GM12878 (cell line): Measurements from ENCODE around the gene POLR3A. TPM values are rescaled to one million over a fixed set of nuclear protein-coding genes. Genes with fewer than 3 reads are reported as not detected.

ENCODE experiments used
- ATAC-seq: fragments of 200-7000 bp; cut with Tn5 transposase; 3 replicates; pipeline ENCODE4 v1.9.1; 2020; ENCODE audit warnings: mild to moderate bottlenecking, moderate library complexity
- BruUV-seq: library from RNA; stranded (reverse); fragments of 400-500 nt; replicated peaks from 2 replicates; lab custom pipeline; 2021; lab: Mats Ljungman, UMichigan
- CTCF ChIA-PET: fragments of 300-600 bp; sonication (Branson Sonifier 250); formaldehyde crosslinking; extraction: SDS; loops from one replicate; lab custom pipeline; 2021; ENCODE audit warnings: inconsistent platforms; lab: Yijun Ruan, JAX
- POLR2A ChIA-PET: fragments of 350-600 bp; formaldehyde crosslinking; extraction: SDS; loops from one replicate; lab custom pipeline; 2021; ENCODE audit warnings: inconsistent platforms; lab: Charles Lee
- RAD21 ChIA-PET: fragments of 300-600 bp; sonication (Branson Sonifier 250); formaldehyde crosslinking; loops from one replicate; lab custom pipeline; 2023; ENCODE audit warnings: antibody characterized with exemption; ENCODE audit not compliant: unreplicated experiment; lab: Charles Lee
- SMC1A ChIA-PET: fragments of 300-600 bp; sonication (Branson Sonifier 250); formaldehyde crosslinking; loops from one replicate; lab custom pipeline; 2023; ENCODE audit not compliant: unreplicated experiment, uncharacterized antibody; lab: Charles Lee
- DNase-seq: peaks from one replicate; pipeline ENCODE4 v3.0.0-alpha.2; 2011; ENCODE audit warnings: low read depth, low spot score
- FAIRE-seq: peaks from 3 replicates; lab custom pipeline; 2011; peaks lifted over from hg19 to GRCh38; lab: Jason Lieb, UNC
- H2AFZ ChIP-seq: 2 replicates; pipeline ENCODE4 v1.6.0; 2011; ENCODE audit warnings: low read depth, low read length, control low read depth; ENCODE audit not compliant: control insufficient read depth
- H3K27ac ChIP-seq: 2 replicates; pipeline ENCODE4 v1.5.1; 2011; ENCODE audit warnings: control low read depth; ENCODE audit not compliant: control insufficient read depth, insufficient read depth
- H3K27me3 ChIP-seq, 2 experiments: replicated peaks in 1 of 2; 2 replicates each; pipeline versions ENCODE4 v1.6.0 to v1.6.1; 2011; ENCODE audit warnings: low read length in 1 of 2; ENCODE audit not compliant: control insufficient read depth in 2 of 2, insufficient read depth in 2 of 2
- H3K36me3 ChIP-seq, 2 experiments: 2 replicates each; pipeline ENCODE4 v1.5.1; 2011; ENCODE audit warnings: low read length in 1 of 2; ENCODE audit not compliant: control insufficient read depth in 2 of 2, insufficient read depth in 2 of 2
- H3K4me1 ChIP-seq: 2 replicates; pipeline ENCODE4 v1.6.1; 2011; ENCODE audit warnings: mild to moderate bottlenecking, low read length, moderate library complexity, mixed read lengths; ENCODE audit not compliant: control insufficient read depth, insufficient read depth
- H3K4me2 ChIP-seq: 2 replicates; pipeline ENCODE4 v1.6.0; 2011; ENCODE audit warnings: control low read depth; ENCODE audit not compliant: control insufficient read depth, insufficient read depth
- H3K4me3 ChIP-seq: fragments of 200-600 bp; sonication (generic); 2 replicates; pipeline ENCODE4 v1.5.1; 2016
- H3K79me2 ChIP-seq: 2 replicates; pipeline ENCODE4 v1.6.0; 2011; ENCODE audit warnings: low read length; ENCODE audit not compliant: control insufficient read depth, insufficient read depth
- H3K9ac ChIP-seq: 2 replicates; pipeline ENCODE4 v1.8.0; 2011; ENCODE audit warnings: low read length, control low read depth, mixed read lengths; ENCODE audit not compliant: control insufficient read depth, insufficient read depth
- H3K9me3 ChIP-seq: replicated peaks from 3 replicates; pipeline ENCODE4 v1.5.1; 2011; ENCODE audit warnings: mild to moderate bottlenecking, low read length; ENCODE audit not compliant: control insufficient read depth, insufficient read depth
- H4K20me1 ChIP-seq: 2 replicates; pipeline ENCODE4 v1.6.0; 2011; ENCODE audit not compliant: control insufficient read depth, insufficient read depth
- CBX5 ChIP-seq: sonication (generic); IDR thresholded peaks from 2 replicates; pipeline ENCODE4 v1.6.1; 2016; ENCODE audit warnings: low read depth, moderate library complexity, mild to moderate bottlenecking, inconsistent platforms
- E4F1 ChIP-seq: fragments of 450-650 bp; IDR thresholded peaks from 2 replicates; pipeline ENCODE4 v1.6.1; 2018; ENCODE audit warnings: borderline replicate concordance, mild to moderate bottlenecking; ENCODE audit not compliant: partially characterized antibody
- EZH2 ChIP-seq: IDR thresholded peaks from 2 replicates; pipeline ENCODE4 v1.6.1; 2012; ENCODE audit warnings: low read depth, mild to moderate bottlenecking, control low read depth, inconsistent platforms, low read length, borderline replicate concordance; ENCODE audit not compliant: control insufficient read depth
- FOXM1 ChIP-seq: IDR thresholded peaks from 2 replicates; pipeline ENCODE4 v1.6.1; 2012; ENCODE audit warnings: low read depth, mild to moderate bottlenecking, inconsistent platforms, low read length, moderate library complexity
- IKZF2 ChIP-seq, 2 experiments: fragments of 450-650 bp; IDR thresholded peaks; 2 replicates each; pipeline ENCODE4 v1.6.1; 2017; ENCODE audit warnings: mild to moderate bottlenecking in 2 of 2, moderate library complexity in 2 of 2
- MTA3 ChIP-seq: IDR thresholded peaks from 2 replicates; pipeline ENCODE4 v1.6.1; 2012; ENCODE audit warnings: low read length, inconsistent platforms, borderline replicate concordance
- NR2C1 ChIP-seq: fragments of 450-650 bp; IDR thresholded peaks from 2 replicates; pipeline ENCODE4 v1.6.1; 2017; ENCODE audit warnings: antibody characterized with exemption, mild to moderate bottlenecking, moderate library complexity
- NR2C2 ChIP-seq: IDR thresholded peaks from 2 replicates; pipeline ENCODE4 v1.6.1; 2011; ENCODE audit warnings: borderline replicate concordance, low read depth; ENCODE audit not compliant: control insufficient read depth, insufficient read length
- STAT1 ChIP-seq: fragments of 450-650 bp; conservative IDR thresholded peaks from 2 replicates; pipeline ENCODE4 v1.6.1; 2014; ENCODE audit warnings: antibody characterized with exemption, mild to moderate bottlenecking
- WGBS: methylation state at CpG from one replicate; pipeline ENCODE4 v1.1.6; 2016; ENCODE audit warnings: low lambda C conversion rate; ENCODE audit not compliant: insufficient replicate concordance, insufficient coverage; ENCODE audit errors: missing lambda C conversion rate; 5-methylcytosine and 5-hydroxymethylcytosine counted together
- in situ Hi-C: fragments of 300-500 bp; cut with MboI; formaldehyde crosslinking; loops from 9 replicates; pipeline ENCODE4 v1.14.3; 2018; ENCODE audit warnings: mixed read lengths
- intact Hi-C: fragments of 100-400 bp; cut with micrococcal nuclease; formaldehyde crosslinking; loops from one replicate; pipeline ENCODE4 v1.14.2; 2022; ENCODE audit not compliant: unreplicated experiment
- polyA plus RNA-seq, 11 experiments: library from polyadenylated mRNA; depleted of rRNA in 4 of 11; unstranded in 6 of 11; stranded (reverse) in 5 of 11; fragments of >200 nt; fragmentation: Nextera tagmentation in 4 of 11; fragmentation: Illumina TruSeq in 1 of 11; extraction: Ambion mirVana in 4 of 11; extraction: Trizol in 1 of 11; gene quantifications; 1 replicate in 1 of 11; 2 replicates in 10 of 11; pipeline versions ENCODE4 v1.2.1 to v1.2.3, GENCODE V29; 2011 to 2016; ENCODE audit warnings: inconsistent platforms in 2 of 11, missing spikeins in 2 of 11, low read depth in 1 of 11
- total RNA-seq, 4 experiments: library from RNA; depleted of rRNA in 3 of 4; stranded (reverse); fragments of >200 nt in 3 of 4; fragmentation: Illumina TruSeq in 1 of 4; extraction: Trizol in 1 of 4; gene quantifications; 2 replicates each; pipeline versions ENCODE4 v1.2.1 to v1.2.3, GENCODE V29; 2013 to 2021
- TF ChIP-seq, protein P1 (sequence below): IDR thresholded peaks from 2 replicates; pipeline ENCODE4 v1.6.1; 2011; ENCODE audit warnings: low read depth, mild to moderate bottlenecking, low read length, moderate library complexity, borderline replicate concordance; ENCODE audit errors: extremely low read depth
- TF ChIP-seq, protein P2 (sequence below): fragments of 450-650 bp; IDR thresholded peaks from 2 replicates; pipeline ENCODE4 v1.6.1; 2017; ENCODE audit warnings: mild to moderate bottlenecking, moderate library complexity
- TF ChIP-seq, protein P3 (sequence below): fragments of 450-650 bp; conservative IDR thresholded peaks from 2 replicates; pipeline ENCODE4 v1.6.1; 2017; ENCODE audit warnings: mild to moderate bottlenecking, moderate library complexity

The POLR3A gene
- total and polyA plus RNA-seq, 10 of the 15 experiments (the other 5 are each of a cell fraction or from before 2014, with no cell fraction given) = 5.4 to 20.4 (median 14.4) TPM

GRCh38 chr10:78046711-78047269 lies 17.5 kb upstream of the POLR3A start:
- no peak overlapping the region for H3K4me3 ChIP-seq
- ChIA-PET SMC1A (interaction anchor here (0.5 to 5.6 kb wide), 10 partner anchors 10 to 1148 kb away, joined by 3 to 21 read pairs (median 3); no protein-coding TSS in a partner anchor), CTCF (interaction anchor here (0.6 to 4.4 kb wide), 31 partner anchors 9 to 1469 kb away, joined by 3 to 42 read pairs (median 4); partner anchors contain the start of gene POLR3A), RAD21 (interaction anchor here (0.6 to 3.6 kb wide), 10 partner anchors 10 to 1149 kb away, joined by 3 to 34 read pairs (median 4); partner anchors contain the start of genes POLR3A and RPS24), POLR2A (interaction anchor here (1.0 kb wide), 1 partner anchor 10 kb away, joined by 4 read pairs; no protein-coding TSS in a partner anchor)
- peaks cover 6 to 9% of the 10 kb centered on the region in 2 experiments for H3K36me3 ChIP-seq
- intact Hi-C loops (loop anchor here (1.0 to 5.0 kb wide), 4 partner anchors 256 to 1149 kb away; no protein-coding TSS in a partner anchor), in situ Hi-C loops (loop anchor here (5.0 kb wide), 1 partner anchor 1146 kb away; no protein-coding TSS in a partner anchor)
- ATAC-seq (no peak), DNase-seq (no peak), FAIRE-seq (no peak)
- no peak overlapping the region for H3K4me2 ChIP-seq
- H4K20me1 ChIP-seq = peaks cover 8% of the 10 kb centered on the region
- no peak overlapping the region for H2AFZ ChIP-seq
- no peak overlapping the region for H3K9ac ChIP-seq
- peaks cover 17% of the 10 kb centered on the region for H3K4me1 ChIP-seq
- H3K9me3 ChIP-seq = no peaks in the 10 kb centered on the region
- 36% methylated on average over 10 of the region's 10 CpGs for WGBS
- no peaks in the 10 kb centered on the region for H3K27me3 ChIP-seq
- BruUV-seq = no TSS peak
- no peaks in the 10 kb centered on the region; the same call in 1 of the 2 replicates for H3K79me2 ChIP-seq
- no peak overlapping the region for H3K27ac ChIP-seq
- TF ChIP-seq, protein P1, sequence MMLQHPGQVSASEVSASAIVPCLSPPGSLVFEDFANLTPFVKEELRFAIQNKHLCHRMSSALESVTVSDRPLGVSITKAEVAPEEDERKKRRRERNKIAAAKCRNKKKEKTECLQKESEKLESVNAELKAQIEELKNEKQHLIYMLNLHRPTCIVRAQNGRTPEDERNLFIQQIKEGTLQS = no peak
- no peak for TF ChIP-seq E4F1
- no peak for TF ChIP-seq NR2C2
- no peak for TF ChIP-seq CBX5
- TF ChIP-seq NR2C1 = no peak
- no peak for TF ChIP-seq MTA3
- TF ChIP-seq STAT1 = no peak
- TF ChIP-seq, protein P2, sequence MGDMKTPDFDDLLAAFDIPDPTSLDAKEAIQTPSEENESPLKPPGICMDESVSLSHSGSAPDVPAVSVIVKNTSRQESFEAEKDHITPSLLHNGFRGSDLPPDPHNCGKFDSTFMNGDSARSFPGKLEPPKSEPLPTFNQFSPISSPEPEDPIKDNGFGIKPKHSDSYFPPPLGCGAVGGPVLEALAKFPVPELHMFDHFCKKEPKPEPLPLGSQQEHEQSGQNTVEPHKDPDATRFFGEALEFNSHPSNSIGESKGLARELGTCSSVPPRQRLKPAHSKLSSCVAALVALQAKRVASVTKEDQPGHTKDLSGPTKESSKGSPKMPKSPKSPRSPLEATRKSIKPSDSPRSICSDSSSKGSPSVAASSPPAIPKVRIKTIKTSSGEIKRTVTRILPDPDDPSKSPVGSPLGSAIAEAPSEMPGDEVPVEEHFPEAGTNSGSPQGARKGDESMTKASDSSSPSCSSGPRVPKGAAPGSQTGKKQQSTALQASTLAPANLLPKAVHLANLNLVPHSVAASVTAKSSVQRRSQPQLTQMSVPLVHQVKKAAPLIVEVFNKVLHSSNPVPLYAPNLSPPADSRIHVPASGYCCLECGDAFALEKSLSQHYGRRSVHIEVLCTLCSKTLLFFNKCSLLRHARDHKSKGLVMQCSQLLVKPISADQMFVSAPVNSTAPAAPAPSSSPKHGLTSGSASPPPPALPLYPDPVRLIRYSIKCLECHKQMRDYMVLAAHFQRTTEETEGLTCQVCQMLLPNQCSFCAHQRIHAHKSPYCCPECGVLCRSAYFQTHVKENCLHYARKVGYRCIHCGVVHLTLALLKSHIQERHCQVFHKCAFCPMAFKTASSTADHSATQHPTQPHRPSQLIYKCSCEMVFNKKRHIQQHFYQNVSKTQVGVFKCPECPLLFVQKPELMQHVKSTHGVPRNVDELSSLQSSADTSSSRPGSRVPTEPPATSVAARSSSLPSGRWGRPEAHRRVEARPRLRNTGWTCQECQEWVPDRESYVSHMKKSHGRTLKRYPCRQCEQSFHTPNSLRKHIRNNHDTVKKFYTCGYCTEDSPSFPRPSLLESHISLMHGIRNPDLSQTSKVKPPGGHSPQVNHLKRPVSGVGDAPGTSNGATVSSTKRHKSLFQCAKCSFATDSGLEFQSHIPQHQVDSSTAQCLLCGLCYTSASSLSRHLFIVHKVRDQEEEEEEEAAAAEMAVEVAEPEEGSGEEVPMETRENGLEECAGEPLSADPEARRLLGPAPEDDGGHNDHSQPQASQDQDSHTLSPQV = no peak
- no peak for TF ChIP-seq EZH2
- TF ChIP-seq, protein P3, sequence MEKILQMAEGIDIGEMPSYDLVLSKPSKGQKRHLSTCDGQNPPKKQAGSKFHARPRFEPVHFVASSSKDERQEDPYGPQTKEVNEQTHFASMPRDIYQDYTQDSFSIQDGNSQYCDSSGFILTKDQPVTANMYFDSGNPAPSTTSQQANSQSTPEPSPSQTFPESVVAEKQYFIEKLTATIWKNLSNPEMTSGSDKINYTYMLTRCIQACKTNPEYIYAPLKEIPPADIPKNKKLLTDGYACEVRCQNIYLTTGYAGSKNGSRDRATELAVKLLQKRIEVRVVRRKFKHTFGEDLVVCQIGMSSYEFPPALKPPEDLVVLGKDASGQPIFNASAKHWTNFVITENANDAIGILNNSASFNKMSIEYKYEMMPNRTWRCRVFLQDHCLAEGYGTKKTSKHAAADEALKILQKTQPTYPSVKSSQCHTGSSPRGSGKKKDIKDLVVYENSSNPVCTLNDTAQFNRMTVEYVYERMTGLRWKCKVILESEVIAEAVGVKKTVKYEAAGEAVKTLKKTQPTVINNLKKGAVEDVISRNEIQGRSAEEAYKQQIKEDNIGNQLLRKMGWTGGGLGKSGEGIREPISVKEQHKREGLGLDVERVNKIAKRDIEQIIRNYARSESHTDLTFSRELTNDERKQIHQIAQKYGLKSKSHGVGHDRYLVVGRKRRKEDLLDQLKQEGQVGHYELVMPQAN = no peak
- TF ChIP-seq FOXM1 = no peak
- TF ChIP-seq IKZF2 (IDR thresholded peaks at IDR 0.05) = no peak
